Fibroblast of skin of abdomen (primary cell): ENCODE measurements around the gene DMXL1.
"Not testable (repeated sequence)": the region's sequence is repeated elsewhere in the genome, so short reads cannot be mapped to it uniquely, and the experiment has no call there.

Experiments
- DNase-seq: peaks from one replicate; pipeline ENCODE4 v3.0.0-alpha.2; 2013

The DMXL1 gene

GRCh38 chr5:119131530-119132304, 60.8 kb downstream of the DMXL1 start:
- no peak for DNase-seq

- DNase-seq: not testable (repeated sequence)
Observed at GRCh38 chr5:119135743-119136142, 64.9 kb downstream of the DMXL1 start.

- DNase-seq: no peak
Observed at GRCh38 chr5:119136666-119137318, 65.9 kb downstream of the DMXL1 start.

- DNase-seq: no peak
Observed at GRCh38 chr5:119153629-119154028, 82.7 kb downstream of the DMXL1 start.

GRCh38 chr5:119158144-119158543, 87.3 kb downstream of the DMXL1 start:
- no peak for DNase-seq

GRCh38 chr5:119161430-119161829, 90.5 kb downstream of the DMXL1 start:
- no peak for DNase-seq

GRCh38 chr5:119166026-119166425, 95.1 kb downstream of the DMXL1 start:
- peak; percentile 34 for DNase-seq

GRCh38 chr5:119168401-119168800, 97.5 kb downstream of the DMXL1 start:
- DNase-seq: peak; percentile 5

GRCh38 chr5:119171686-119172085, 100.8 kb downstream of the DMXL1 start:
- DNase-seq: no peak

GRCh38 chr5:119174578-119175163, 103.8 kb downstream of the DMXL1 start:
- DNase-seq: no peak

- DNase-seq: no peak
Observed at GRCh38 chr5:119176785-119177184, 105.9 kb downstream of the DMXL1 start.

- DNase-seq: no peak
Observed at GRCh38 chr5:119177226-119177625, 106.3 kb downstream of the DMXL1 start.

- no peak for DNase-seq
Observed at GRCh38 chr5:119178435-119178834, 107.5 kb downstream of the DMXL1 start.

GRCh38 chr5:119179857-119180641, 109.2 kb downstream of the DMXL1 start:
- no peak for DNase-seq

GRCh38 chr5:119185512-119185911, 114.6 kb downstream of the DMXL1 start:
- DNase-seq: not testable (repeated sequence)

- no peak for DNase-seq
Observed at GRCh38 chr5:119187776-119188529, 117.1 kb downstream of the DMXL1 start.

GRCh38 chr5:119190470-119191095, 119.7 kb downstream of the DMXL1 start:
- DNase-seq: no peak

GRCh38 chr5:119191944-119192343, 121.1 kb downstream of the DMXL1 start:
- DNase-seq: no peak

GRCh38 chr5:119200795-119201194, 129.9 kb downstream of the DMXL1 start:
- DNase-seq: no peak

GRCh38 chr5:119207105-119207504, 136.2 kb downstream of the DMXL1 start:
- no peak for DNase-seq

- no peak for DNase-seq
Observed at GRCh38 chr5:119212026-119212425, 141.1 kb downstream of the DMXL1 start.

- no peak for DNase-seq
Observed at GRCh38 chr5:119212676-119213075, 141.8 kb downstream of the DMXL1 start.
